T-cell (primary cell): ENCODE results near the gene CRACR2A. TPM values are rescaled to one million over a fixed set of nuclear protein-coding genes. Genes with fewer than 3 reads are reported as not detected.

Source experiments
- ATAC-seq, 4 experiments: fragments of 200-7000 bp in 3 of 4; fragments of 150-1000 bp in 1 of 4; cut with Tn5 transposase; replicated peaks in 1 of 4; 1 replicate in 3 of 4; 2 replicates in 1 of 4; pipeline ENCODE4 v1.10.0; 2021; ENCODE audit warnings: moderate library complexity in 3 of 4, mild to moderate bottlenecking in 2 of 4, moderate number of reproducible peaks in 1 of 4
- CTCF ChIA-PET, 2 donors: fragments of 300-600 bp; sonication (Branson Sonifier 250); formaldehyde crosslinking; loops; one replicate each; lab custom pipeline; 2022; ENCODE audit warnings: antibody characterized with exemption in 2 of 2; lab: Charles Lee
- POLR2A ChIA-PET, 2 donors: fragments of 300-600 bp; sonication (Branson Sonifier 250); formaldehyde crosslinking; loops; one replicate each; lab custom pipeline; 2022; ENCODE audit warnings: antibody characterized with exemption in 2 of 2; lab: Charles Lee
- DNase-seq, 35 experiments: peaks; one replicate each; pipeline versions ENCODE4 v3.0.0 to v3.0.0-alpha.2; 2013 to 2023
- H3K27ac ChIP-seq: one replicate; pipeline ENCODE4 v1.5.1; 2013; ENCODE audit warnings: low read length
- H3K27me3 ChIP-seq, 2 experiments: replicated peaks in 1 of 2; 1 replicate in 1 of 2; 2 replicates in 1 of 2; pipeline versions ENCODE4 v1.6.1 to v1.7.0; 2013; ENCODE audit warnings: low read length in 1 of 2, mixed read lengths in 1 of 2; ENCODE audit not compliant: control insufficient read depth in 2 of 2, insufficient read depth in 2 of 2; ENCODE audit errors: extremely low read depth in 1 of 2
- H3K36me3 ChIP-seq, 2 donors: 1 replicate in 1 of 2; 2 replicates in 1 of 2; pipeline versions ENCODE4 v1.6.1 to v1.7.0; 2013; ENCODE audit warnings: low read length in 1 of 2; ENCODE audit not compliant: control insufficient read depth in 2 of 2, insufficient read depth in 1 of 2; ENCODE audit errors: extremely low read depth in 1 of 2
- H3K4me1 ChIP-seq, 2 experiments: 1 replicate in 1 of 2; 2 replicates in 1 of 2; pipeline versions ENCODE4 v1.6.1 to v1.7.0; 2013; ENCODE audit warnings: low read length in 2 of 2, mixed read lengths in 1 of 2; ENCODE audit not compliant: insufficient read depth in 2 of 2, control insufficient read depth in 1 of 2; ENCODE audit errors: extremely low read depth in 1 of 2
- H3K4me3 ChIP-seq, 2 donors: 1 replicate in 1 of 2; 2 replicates in 1 of 2; pipeline versions ENCODE4 v1.5.1 to v1.7.0; 2013; ENCODE audit warnings: mild to moderate bottlenecking in 2 of 2, low read length in 1 of 2, moderate library complexity in 1 of 2; ENCODE audit not compliant: control insufficient read depth in 1 of 2; ENCODE audit errors: extremely low read depth in 1 of 2
- H3K9me3 ChIP-seq: 2 replicates; pipeline ENCODE4 v1.7.0; 2013
- H3K27ac Mint-ChIP-seq, 2 donors: one replicate each; pipeline ENCODE4 v1.8.0; 2020 to 2021; ENCODE audit warnings: mild to moderate bottlenecking in 2 of 2, mixed read lengths in 2 of 2
- H3K27me3 Mint-ChIP-seq, 2 donors: one replicate each; pipeline ENCODE4 v1.8.0; 2021 to 2022; ENCODE audit warnings: mixed read lengths in 2 of 2
- H3K36me3 Mint-ChIP-seq: one replicate; pipeline ENCODE4 v1.8.0; 2021; ENCODE audit warnings: mixed read lengths
- H3K4me1 Mint-ChIP-seq, 3 donors: one replicate each; pipeline ENCODE4 v1.8.0; 2020 to 2022; ENCODE audit warnings: mixed read lengths in 3 of 3, mild to moderate bottlenecking in 1 of 3
- H3K4me3 Mint-ChIP-seq, 3 donors: one replicate each; pipeline ENCODE4 v1.8.0; 2020 to 2022; ENCODE audit warnings: mild to moderate bottlenecking in 3 of 3, mixed read lengths in 3 of 3, moderate library complexity in 3 of 3
- H3K9me3 Mint-ChIP-seq, 3 donors: one replicate each; pipeline ENCODE4 v1.8.0; 2020 to 2022; ENCODE audit warnings: mixed read lengths in 3 of 3
- whole genome bisulfite sequencing: methylation state at CpG from one replicate; pipeline ENCODE4 v1.1.5; 2013; ENCODE audit warnings: missing lambda C conversion rate; ENCODE audit not compliant: insufficient coverage; 5-methylcytosine and 5-hydroxymethylcytosine counted together
- total RNA-seq, 35 experiments: library from RNA in 6 of 35; stranded (reverse) in 6 of 35; fragments of 120-200 nt in 1 of 35; gene quantifications; one replicate each; pipeline versions ENCODE4 v1.2.1 to v1.2.4 and lab custom pipeline; 2013 to 2026

The CRACR2A gene
- total RNA-seq, 5 donors from 2014 or later (not counting 1 experiment from before 2014, with no cell fraction given): 38.3 to 47.0 (median 40.6) TPM

DNA sequence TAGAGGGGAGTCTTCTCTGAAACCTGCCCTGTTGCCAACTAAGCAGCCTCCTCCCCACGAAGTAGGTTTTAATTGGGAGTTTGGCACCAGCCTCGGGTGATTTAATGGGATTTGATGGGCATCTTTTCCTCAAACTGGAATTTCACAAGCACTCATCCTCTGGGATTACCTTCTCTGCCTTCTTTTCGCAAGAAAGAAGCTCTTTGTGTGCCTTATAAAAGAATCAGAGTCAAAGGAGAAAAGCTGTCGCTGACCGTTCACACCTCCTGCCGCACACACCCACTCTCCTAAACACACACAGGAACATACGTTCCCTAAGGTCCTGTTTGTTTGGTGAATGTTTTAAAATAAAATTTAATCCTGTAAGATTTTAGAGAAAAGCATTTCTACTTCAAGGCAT, 177.9 kb downstream of the CRACR2A start:
- no peaks in the 10 kb centered on the region for H3K36me3 Mint-ChIP-seq
- Histone ChIP-seq H3K4me3 (no peak overlapping the region), H3K4me1 (no peaks in the 10 kb centered on the region), H3K27ac (no peak overlapping the region), H3K36me3 (no peaks in the 10 kb centered on the region), H3K27me3 (peaks cover 0 to 12% of the 10 kb centered on the region in 2 experiments), H3K9me3 (no peaks in the 10 kb centered on the region)
- ATAC-seq: no peak
- no peak for DNase-seq
- CTCF ChIA-PET: no interaction called here
- H3K9me3 Mint-ChIP-seq: no peaks in the 10 kb centered on the region
- no peak overlapping the region for H3K27ac Mint-ChIP-seq
- H3K27me3 Mint-ChIP-seq: peaks cover 0 to 7% of the 10 kb centered on the region in 2 donors
- POLR2A ChIA-PET: no interaction called here
- WGBS: no CpG with 5 or more reads among the region's 7 CpGs
- H3K4me3 Mint-ChIP-seq: no peak overlapping the region
- H3K4me1 Mint-ChIP-seq: peaks cover 0 to 2% (median 2%) of the 10 kb centered on the region in 3 donors

DNA sequence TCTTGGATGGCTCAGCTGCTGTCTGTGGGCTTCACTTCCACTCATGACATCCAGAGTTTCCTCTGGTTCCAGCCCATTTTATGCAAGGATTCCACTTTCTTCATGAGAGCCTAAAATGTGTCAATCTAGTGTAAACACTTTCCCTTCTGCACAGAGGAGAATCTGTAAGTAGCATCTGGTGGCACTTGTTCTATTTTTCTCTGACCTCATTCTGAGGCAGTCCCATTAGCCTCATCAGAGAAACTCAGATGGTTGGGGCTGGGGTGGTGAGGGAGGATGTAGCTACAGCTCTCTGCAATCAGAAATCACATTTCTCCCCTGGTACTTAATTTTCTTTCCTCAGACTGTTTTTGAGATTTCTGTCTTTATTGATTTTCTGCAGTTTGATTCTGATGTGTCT, 180.3 kb downstream of the CRACR2A start:
- POLR2A ChIA-PET: no interaction called here
- Mint-ChIP-seq H3K9me3 (no peaks in the 10 kb centered on the region), H3K27me3 (peaks cover 0 to 12% of the 10 kb centered on the region in 2 donors), H3K27ac (no peak overlapping the region), H3K4me3 (no peak overlapping the region), H3K36me3 (no peaks in the 10 kb centered on the region), H3K4me1 (peaks cover 0 to 2% (median 2%) of the 10 kb centered on the region in 3 donors)
- Histone ChIP-seq H3K4me1 (no peaks in the 10 kb centered on the region), H3K27ac (no peak overlapping the region), H3K9me3 (no peaks in the 10 kb centered on the region), H3K36me3 (no peaks in the 10 kb centered on the region), H3K27me3 (peaks cover 0 to 12% of the 10 kb centered on the region in 2 experiments), H3K4me3 (no peak overlapping the region)
- CTCF ChIA-PET: no interaction called here
- ATAC-seq (no peak), DNase-seq (no peak)

DNA sequence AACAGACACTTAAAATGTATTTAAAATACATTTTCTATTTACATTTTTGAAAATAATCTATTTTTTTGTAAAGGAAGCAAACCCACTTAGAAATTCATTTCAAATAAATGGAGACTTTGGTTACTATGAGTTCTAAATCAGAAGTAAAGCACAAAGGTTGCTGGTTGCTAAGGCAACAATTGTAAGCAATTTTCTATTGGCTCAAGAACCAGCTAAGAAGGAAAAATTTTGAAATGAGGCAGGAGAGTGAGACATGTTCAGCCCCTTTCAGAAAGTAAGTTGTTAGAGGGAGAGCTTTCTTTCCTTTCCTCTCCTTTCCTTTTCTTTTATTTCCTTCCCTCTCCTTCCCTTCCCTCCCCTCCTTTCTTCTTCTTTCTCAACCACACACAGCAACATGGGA, 181.2 kb downstream of the CRACR2A start:
- ChIA-PET POLR2A (no interaction called here), CTCF (no interaction called here)
- no peaks in the 10 kb centered on the region for H3K36me3 Mint-ChIP-seq
- H3K27me3 Mint-ChIP-seq: peaks cover 0 to 8% of the 10 kb centered on the region in 2 donors
- DNase-seq (no peak), ATAC-seq (no peak)
- no peak overlapping the region for H3K4me3 Mint-ChIP-seq
- Histone ChIP-seq H3K4me3 (no peak overlapping the region), H3K27me3 (peaks cover 0 to 5% of the 10 kb centered on the region in 2 experiments), H3K27ac (no peak overlapping the region), H3K4me1 (no peaks in the 10 kb centered on the region), H3K9me3 (no peaks in the 10 kb centered on the region), H3K36me3 (no peaks in the 10 kb centered on the region)
- H3K4me1 Mint-ChIP-seq: peaks cover 0 to 2% (median 2%) of the 10 kb centered on the region in 3 donors
- H3K9me3 Mint-ChIP-seq: no peaks in the 10 kb centered on the region
- H3K27ac Mint-ChIP-seq: no peak overlapping the region

DNA sequence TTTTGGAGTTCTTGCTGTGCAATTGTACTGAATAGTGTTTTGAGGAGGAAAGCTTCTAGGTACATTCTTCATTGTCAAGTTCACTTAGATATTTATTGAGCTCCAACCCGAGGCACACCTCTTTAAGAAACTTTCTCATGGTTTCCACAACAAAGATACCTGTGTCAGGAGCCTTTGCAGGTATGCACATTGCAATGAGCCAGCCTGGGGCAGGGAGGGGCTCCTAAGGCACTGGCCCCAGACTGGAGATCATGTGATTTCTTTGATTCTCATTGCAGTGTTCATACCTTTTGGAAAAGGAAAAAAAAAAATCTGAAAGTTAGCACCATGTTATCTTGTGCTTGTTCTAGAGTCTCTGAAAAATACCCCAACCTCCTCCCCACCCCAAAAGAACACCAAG, 181.6 kb downstream of the CRACR2A start:
- H3K36me3 Mint-ChIP-seq: no peaks in the 10 kb centered on the region
- H3K4me3 ChIP-seq: no peak overlapping the region
- no peaks in the 10 kb centered on the region for H3K4me1 ChIP-seq
- H3K27ac Mint-ChIP-seq: no peak overlapping the region
- H3K9me3 Mint-ChIP-seq: no peaks in the 10 kb centered on the region
- H3K27me3 ChIP-seq: peaks cover 0 to 1% of the 10 kb centered on the region in 2 experiments
- no peaks in the 10 kb centered on the region for H3K9me3 ChIP-seq
- DNase-seq (no peak), ATAC-seq (no peak)
- WGBS: no CpG with 5 or more reads among the region's 1 CpG
- H3K4me3 Mint-ChIP-seq: no peak overlapping the region
- H3K27ac ChIP-seq: no peak overlapping the region
- POLR2A ChIA-PET: interaction anchor here in 1 of 2 donors (0.5 kb wide), 1 partner anchor 1926 kb away, joined by 4 read pairs; no protein-coding TSS in a partner anchor
- CTCF ChIA-PET: no interaction called here
- H3K27me3 Mint-ChIP-seq: peaks cover 0 to 7% of the 10 kb centered on the region in 2 donors
- peaks cover 0 to 2% (median 2%) of the 10 kb centered on the region in 3 donors for H3K4me1 Mint-ChIP-seq
- H3K36me3 ChIP-seq: no peaks in the 10 kb centered on the region

- Mint-ChIP-seq H3K9me3 (no peaks in the 10 kb centered on the region), H3K27me3 (peaks cover 0 to 5% of the 10 kb centered on the region in 2 donors), H3K27ac (no peak overlapping the region), H3K4me1 (peaks cover 0 to 2% (median 2%) of the 10 kb centered on the region in 3 donors), H3K4me3 (no peak overlapping the region), H3K36me3 (no peaks in the 10 kb centered on the region)
- Histone ChIP-seq H3K36me3 (no peaks in the 10 kb centered on the region), H3K9me3 (no peaks in the 10 kb centered on the region), H3K27me3 (no peaks in the 10 kb centered on the region), H3K4me3 (no peak overlapping the region), H3K4me1 (no peaks in the 10 kb centered on the region), H3K27ac (no peak overlapping the region)
- ChIA-PET CTCF (no interaction called here), POLR2A (no interaction called here)
- 84% methylated on average over 9 of the region's 9 CpGs for WGBS
- ATAC-seq: no peak
- DNase-seq: no peak
Observed at GRCh38 chr12:3568695-3569094, 184.2 kb downstream of the CRACR2A start.

DNA sequence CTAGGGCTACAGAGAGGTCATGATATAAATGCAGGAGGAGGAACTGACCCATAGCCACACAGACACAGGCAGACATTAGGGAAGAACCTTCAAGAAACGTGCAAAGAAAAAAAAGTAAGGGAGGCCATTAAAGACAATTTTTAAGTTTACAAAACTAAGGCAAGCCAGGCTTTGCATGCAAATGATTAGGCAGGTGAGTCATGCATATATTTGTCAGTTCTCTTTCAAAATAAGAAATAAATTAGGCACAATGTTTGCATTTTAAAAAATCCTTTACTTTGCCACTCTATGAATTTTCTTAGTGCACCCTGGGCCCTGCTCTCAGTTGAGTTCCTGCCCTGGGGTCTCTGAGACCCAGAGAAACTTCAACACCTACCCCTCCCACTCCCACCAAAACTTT, 186.9 kb downstream of the CRACR2A start:
- H3K27ac ChIP-seq: no peak overlapping the region
- Mint-ChIP-seq H3K36me3 (no peaks in the 10 kb centered on the region), H3K27me3 (peaks cover 0 to 8% of the 10 kb centered on the region in 2 donors), H3K27ac (no peak overlapping the region), H3K4me3 (no peak overlapping the region), H3K4me1 (no peaks in the 10 kb centered on the region), H3K9me3 (no peaks in the 10 kb centered on the region)
- no peak overlapping the region for H3K4me3 ChIP-seq
- H3K4me1 ChIP-seq: no peaks in the 10 kb centered on the region
- ATAC-seq: no peak
- no peaks in the 10 kb centered on the region for H3K36me3 ChIP-seq
- peaks cover 0 to 6% of the 10 kb centered on the region in 2 experiments for H3K27me3 ChIP-seq
- CTCF ChIA-PET: no interaction called here
- no peaks in the 10 kb centered on the region for H3K9me3 ChIP-seq
- no CpG with 5 or more reads among the region's 1 CpG for WGBS
- POLR2A ChIA-PET: no interaction called here
- no peak for DNase-seq
